ENCODE data around the gene NXPH2.

Gene NXPH2

DNA sequence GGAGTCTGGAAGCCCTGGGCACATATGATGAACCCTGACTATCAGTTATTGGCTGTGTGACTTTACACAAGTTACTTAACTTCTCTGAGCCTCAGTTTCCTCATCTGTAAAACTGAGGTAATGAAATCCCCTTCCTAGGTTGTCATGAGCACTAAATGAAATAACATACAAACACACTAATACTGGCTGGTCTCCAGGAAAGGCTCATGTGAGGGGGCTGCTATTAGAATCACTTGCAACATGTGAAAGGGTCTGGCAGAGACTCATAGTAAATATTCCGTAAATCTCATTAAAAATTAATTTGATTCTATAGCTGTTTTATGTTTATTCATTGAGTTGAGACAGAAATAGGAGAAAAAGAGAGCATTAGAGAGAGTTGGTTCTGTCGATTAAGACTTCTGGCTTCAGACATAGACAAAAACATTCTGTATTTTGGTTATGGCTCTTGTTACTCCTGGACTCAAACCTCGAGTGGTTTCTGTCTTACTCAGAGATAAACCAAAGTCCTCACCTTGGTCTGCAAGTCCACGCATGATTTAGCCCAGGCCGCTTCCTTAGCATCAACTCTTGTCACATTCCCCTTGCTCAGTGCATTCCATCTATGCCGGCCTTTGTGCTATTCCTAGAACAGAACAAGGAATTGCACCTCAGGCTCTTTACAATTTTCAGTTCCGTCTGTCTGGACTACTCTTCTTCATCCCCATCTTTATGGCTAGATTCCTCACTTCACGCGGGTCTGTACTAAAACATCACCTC lies 139.1 kb downstream of the NXPH2 start:
- DNase-seq (ENCODE audit: low read depth in 1 of 2, low spot score in 1 of 2), result no peak

DNA sequence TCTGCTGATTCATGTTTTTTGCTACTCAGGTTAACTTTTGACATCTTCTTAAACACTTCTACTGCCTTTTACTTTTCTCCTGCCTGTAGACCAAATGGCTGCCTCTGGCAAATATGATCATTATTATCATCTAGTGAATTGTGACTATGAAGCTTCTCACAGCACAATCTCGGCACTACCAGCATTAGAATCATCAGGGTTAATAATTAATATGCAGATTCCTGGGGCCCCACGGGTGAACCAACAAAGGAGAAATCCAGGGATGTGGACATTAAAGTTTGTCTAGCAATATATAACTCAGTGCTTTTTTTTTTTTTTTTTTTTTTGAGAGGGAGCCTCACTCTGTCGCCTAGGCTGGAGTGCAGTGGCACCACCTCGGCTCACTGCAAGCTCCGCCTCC lies 142.5 kb downstream of the NXPH2 start:
- DNase-seq (ENCODE audit: low read depth in 1 of 2, low spot score in 1 of 2), result no peak

DNA sequence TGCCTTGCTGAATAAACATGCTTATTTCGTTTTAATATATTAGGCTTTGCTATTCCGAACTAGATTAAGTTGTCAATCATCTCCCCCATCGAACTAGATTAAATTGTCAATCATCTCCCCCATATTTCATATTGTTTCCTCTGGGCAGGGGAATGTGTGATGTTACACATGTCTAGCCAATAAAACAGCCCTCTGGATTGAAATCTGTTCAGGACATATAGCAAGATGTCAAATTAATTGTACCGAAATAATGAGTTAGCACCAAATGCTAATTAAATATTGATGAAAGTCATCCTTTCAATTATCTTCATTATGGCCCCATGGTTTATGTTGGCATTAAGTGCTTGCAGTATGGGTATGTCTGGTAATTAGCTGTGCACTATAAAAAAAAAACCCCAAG lies 143.1 kb downstream of the NXPH2 start:
- no peak for DNase-seq (ENCODE audit: low read depth in 1 of 2, low spot score in 1 of 2)

DNA sequence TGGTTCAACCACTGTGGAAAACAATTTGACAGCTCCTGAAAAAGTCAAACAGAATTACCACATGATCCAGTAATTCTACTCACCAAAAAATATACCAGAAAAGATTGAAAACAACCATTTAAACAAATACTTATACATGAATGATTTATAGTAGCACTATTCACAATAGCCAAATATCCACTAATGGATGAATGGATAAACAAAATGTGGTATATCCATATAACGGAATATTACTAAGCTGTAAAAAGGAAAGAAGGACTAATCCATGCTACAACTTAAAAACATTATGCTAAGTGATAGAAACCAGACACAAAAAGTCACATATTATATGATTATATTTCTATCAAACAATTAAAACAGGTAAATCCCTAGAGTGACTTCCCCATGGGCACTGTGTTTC lies 147.1 kb downstream of the NXPH2 start:
- DNase-seq (ENCODE audit: low read depth in 1 of 2, low spot score in 1 of 2), result no peak

- DNase-seq (ENCODE audit: low read depth in 1 of 2, low spot score in 1 of 2), result no peak
These were observed 148.0 kb downstream of the NXPH2 start for GRCh38 chr2:138632066-138632620.

- no peak for DNase-seq (ENCODE audit: low read depth in 1 of 2, low spot score in 1 of 2)
These were observed 150.0 kb downstream of the NXPH2 start for GRCh38 chr2:138630164-138630563.

DNA sequence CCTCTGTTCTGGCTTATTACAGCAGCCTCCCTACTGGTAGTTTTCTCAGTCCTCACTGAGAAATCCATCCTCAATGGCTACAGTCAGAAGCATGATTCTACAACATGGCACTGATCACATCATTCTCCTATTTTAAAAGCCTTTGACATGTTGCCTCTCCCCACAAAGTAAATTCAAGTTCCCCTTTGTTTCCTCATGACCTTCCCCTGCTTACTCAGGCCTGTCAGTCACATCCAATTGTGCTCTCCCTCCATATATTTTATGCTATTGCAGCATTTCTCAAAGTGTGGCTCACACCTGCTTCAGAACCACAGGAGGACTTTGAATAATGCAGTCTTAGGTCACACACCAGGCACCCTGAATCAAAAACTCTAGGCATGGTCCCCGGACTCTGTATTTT lies 154.0 kb downstream of the NXPH2 start:
- DNase-seq (ENCODE audit: low read depth in 1 of 2, low spot score in 1 of 2), result no peak

DNA sequence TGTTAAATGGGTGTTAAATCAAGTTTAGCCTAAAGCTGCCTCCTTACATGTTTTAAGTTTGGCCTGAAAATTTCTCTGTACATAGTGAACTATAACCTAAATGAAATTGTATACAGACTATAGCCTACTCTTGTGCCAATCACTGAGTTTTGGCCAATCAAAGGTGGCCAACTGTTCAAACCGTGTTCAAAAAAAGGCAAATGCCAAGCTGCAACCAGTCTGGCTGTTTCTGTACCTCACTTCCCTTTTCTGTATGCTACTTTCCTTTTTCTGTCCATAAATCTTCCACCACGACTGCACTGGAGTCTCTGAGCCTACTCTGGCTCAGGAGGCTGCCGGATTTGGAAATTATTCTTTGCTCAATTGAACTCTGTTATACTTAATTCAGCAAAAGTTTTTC lies 157.6 kb downstream of the NXPH2 start:
- DNase-seq (ENCODE audit: low read depth in 1 of 2, low spot score in 1 of 2), result no peak

GRCh38 chr2:138621139-138621538 lies 159.1 kb downstream of the NXPH2 start:
- DNase-seq (ENCODE audit: low read depth in 1 of 2, low spot score in 1 of 2), result no peak

- DNase-seq (ENCODE audit: low read depth in 1 of 2, low spot score in 1 of 2), result no peak
These were observed 159.8 kb downstream of the NXPH2 start for GRCh38 chr2:138620431-138620830.

Data from stimulated activated CD4-positive, alpha-beta T cell treated with anti-CD3 and anti-CD28 coated beads, Interleukin-15, amount 100 ng/mL, for 1 hour (primary cell).